ENCODE measurements around the gene OR13D1. TPM values are rescaled to one million over a fixed set of nuclear protein-coding genes. Genes with fewer than 3 reads are reported as not detected.

OR13D1 gene
- not detected in 3 replicates for total RNA-seq

GRCh38 chr9:104694218-104694617 lies at the start of gene OR13D1:
Gene OR13D1, plus strand, starts transcription at chr9:104694518. Its CDS starts 0 bp downstream, at chr9:104694518.
- no peak for TF ChIP-seq CTCF (IDR thresholded peaks at IDR 0.05; ENCODE audit: unreplicated experiment)
- Mint-ChIP-seq H3K4me3 (no peak within 1 kb of the TSS), H3K4me1 (no peaks in the 10 kb centered on the region), H3K9me3 (no peaks in the 10 kb centered on the region), H3K27ac (no peak within 1 kb of the TSS), H3K36me3 (no peaks in the 10 kb centered on the region), H3K27me3 (ENCODE audit: low read depth) (peaks cover 14% of the 10 kb centered on the region)
- DNase-seq (ENCODE audit: low spot score in 2 of 2, unreplicated experiment in 2 of 2), result no peak

- Mint-ChIP-seq H3K36me3 (no peaks in the 10 kb centered on the region), H3K4me1 (no peaks in the 10 kb centered on the region), H3K27ac (no peak overlapping the region), H3K27me3 (ENCODE audit: low read depth) (peaks cover 5% of the 10 kb centered on the region), H3K9me3 (peaks cover 7% of the 10 kb centered on the region), H3K4me3 (no peak overlapping the region)
- no peak for DNase-seq (ENCODE audit: low spot score in 2 of 2, unreplicated experiment in 2 of 2)
- TF ChIP-seq CTCF (IDR thresholded peaks at IDR 0.05; ENCODE audit: unreplicated experiment), result no peak
These were observed 35.7 kb upstream of the OR13D1 start for GRCh38 chr9:104658496-104659195.

- Mint-ChIP-seq H3K4me1 (peaks cover 5% of the 10 kb centered on the region), H3K4me3 (no peak overlapping the region), H3K36me3 (no peaks in the 10 kb centered on the region), H3K27ac (no peak overlapping the region), H3K27me3 (ENCODE audit: low read depth) (peaks cover 32% of the 10 kb centered on the region), H3K9me3 (no peaks in the 10 kb centered on the region)
- no peak for TF ChIP-seq CTCF (IDR thresholded peaks at IDR 0.05; ENCODE audit: unreplicated experiment)
- DNase-seq (ENCODE audit: low spot score in 2 of 2, unreplicated experiment in 2 of 2), result no peak
These were observed 18.7 kb upstream of the OR13D1 start for GRCh38 chr9:104675611-104676010.

- peaks cover 27% of the 10 kb centered on the region for H3K27me3 Mint-ChIP-seq (ENCODE audit: low read depth)
- peak; percentile 52 for TF ChIP-seq CTCF (IDR thresholded peaks at IDR 0.05; ENCODE audit: unreplicated experiment)
- DNase-seq (ENCODE audit: low spot score in 2 of 2, unreplicated experiment in 2 of 2), result no peak
- no peak overlapping the region for H3K4me3 Mint-ChIP-seq
- no peak overlapping the region for H3K27ac Mint-ChIP-seq
- no peaks in the 10 kb centered on the region for H3K9me3 Mint-ChIP-seq
- H3K4me1 Mint-ChIP-seq, result no peaks in the 10 kb centered on the region
- H3K36me3 Mint-ChIP-seq, result no peaks in the 10 kb centered on the region
These were observed 11.7 kb upstream of the OR13D1 start for GRCh38 chr9:104682642-104683041.

- TF ChIP-seq CTCF (IDR thresholded peaks at IDR 0.05; ENCODE audit: unreplicated experiment), result no peak
- Mint-ChIP-seq H3K4me1 (no peaks in the 10 kb centered on the region), H3K27me3 (ENCODE audit: low read depth) (no peaks in the 10 kb centered on the region), H3K27ac (no peak overlapping the region), H3K9me3 (no peaks in the 10 kb centered on the region), H3K4me3 (no peak overlapping the region), H3K36me3 (no peaks in the 10 kb centered on the region)
- no peak for DNase-seq (ENCODE audit: low spot score in 2 of 2, unreplicated experiment in 2 of 2)
These were observed 8.2 kb upstream of the OR13D1 start for GRCh38 chr9:104686081-104686480.
